LNCaP clone FGC (cell line): ENCODE data around the gene KCNJ6.

Experiments
- DNase-seq: peaks from one replicate; pipeline ENCODE4 v3.0.0-alpha.2; 2011; ENCODE audit warnings: low read depth
- H3K4me3 ChIP-seq: 2 replicates; pipeline ENCODE4 v1.5.1; 2011; ENCODE audit warnings: mild to moderate bottlenecking, low read depth, low read length, control low read depth
- CTCF ChIP-seq: IDR thresholded peaks from 2 replicates; pipeline ENCODE4 v1.5.1; 2012; ENCODE audit warnings: mild to moderate bottlenecking; ENCODE audit not compliant: control insufficient read depth, insufficient read depth; ENCODE audit errors: extremely low read depth

Gene KCNJ6

GRCh38 chr21:37770461-37770860, 145.8 kb downstream of the KCNJ6 start:
- H3K4me3 ChIP-seq: no peak overlapping the region
- no peak for TF ChIP-seq CTCF
- no peak for DNase-seq

GRCh38 chr21:37769656-37770055, 146.6 kb downstream of the KCNJ6 start:
- DNase-seq: no peak
- H3K4me3 ChIP-seq: no peak overlapping the region
- TF ChIP-seq CTCF: no peak

GRCh38 chr21:37767984-37768383, 148.3 kb downstream of the KCNJ6 start:
- no peak for TF ChIP-seq CTCF
- no peak overlapping the region for H3K4me3 ChIP-seq
- DNase-seq: no peak

DNA sequence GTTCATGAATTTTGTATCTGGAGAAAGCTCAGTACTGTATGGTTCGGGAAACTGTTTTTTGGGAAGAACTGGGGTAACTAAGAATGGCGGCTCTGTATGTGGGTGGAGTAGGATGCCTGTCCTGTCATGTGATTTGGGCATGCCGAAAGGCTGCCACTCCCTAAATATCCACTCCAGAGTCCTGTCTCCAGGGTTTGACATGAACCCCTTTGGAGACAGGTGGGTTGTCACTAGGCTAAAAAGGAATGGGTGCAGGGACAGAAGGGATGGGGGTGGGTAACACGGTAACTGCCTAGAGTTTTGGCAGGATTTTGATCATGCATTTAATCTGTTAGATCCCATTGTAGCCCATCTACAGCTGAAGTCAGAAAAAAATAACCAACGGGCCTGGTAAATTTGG, 150.1 kb downstream of the KCNJ6 start:
- TF ChIP-seq CTCF: no peak
- no peak overlapping the region for H3K4me3 ChIP-seq
- no peak for DNase-seq

GRCh38 chr21:37765221-37765900, 150.9 kb downstream of the KCNJ6 start:
- no peak for TF ChIP-seq CTCF
- DNase-seq: no peak
- no peak overlapping the region for H3K4me3 ChIP-seq

GRCh38 chr21:37764691-37765090, 151.6 kb downstream of the KCNJ6 start:
- TF ChIP-seq CTCF: no peak
- DNase-seq: no peak
- H3K4me3 ChIP-seq: no peak overlapping the region

- no peak for TF ChIP-seq CTCF
- no peak overlapping the region for H3K4me3 ChIP-seq
- no peak for DNase-seq
Measured at GRCh38 chr21:37763298-37763697, 153.0 kb downstream of the KCNJ6 start.
